IMR-90 (cell line): Measurements from ENCODE around the gene SDK1. TPM values are rescaled to one million over a fixed set of nuclear protein-coding genes. Genes with fewer than 3 reads are reported as not detected.

Source experiments
- ATAC-seq: fragments of 200-7000 bp; cut with Tn5 transposase; 2 replicates; pipeline ENCODE4 v1.9.1; 2020; ENCODE audit warnings: low read depth, mild to moderate bottlenecking, moderate library complexity
- BruUV-seq: library from RNA; stranded (reverse); fragments of 400-500 nt; replicated peaks from 2 replicates; lab custom pipeline; 2021; lab: Mats Ljungman, UMichigan
- CTCF ChIA-PET: fragments of 300-600 bp; formaldehyde crosslinking; extraction: SDS; loops from one replicate; lab custom pipeline; 2021; ENCODE audit warnings: antibody characterized with exemption; lab: Yijun Ruan, JAX
- POLR2A ChIA-PET: fragments of 300-600 bp; sonication (Branson Sonifier 250); formaldehyde crosslinking; loops from one replicate; lab custom pipeline; 2022; ENCODE audit warnings: antibody characterized with exemption; ENCODE audit not compliant: unreplicated experiment; lab: Charles Lee
- DNase-seq: peaks from one replicate; pipeline ENCODE4 v3.0.0; 2013
- H2AFZ ChIP-seq: replicated peaks from 2 replicates; pipeline ENCODE3; 2013; ENCODE audit warnings: low read length, mild to moderate bottlenecking; ENCODE audit not compliant: poor library complexity
- H2AK5ac ChIP-seq: 2 replicates; pipeline ENCODE4 v1.6.1; 2013; ENCODE audit warnings: low read depth, low read length, inconsistent platforms
- H2AK9ac ChIP-seq: replicated peaks from 2 replicates; pipeline ENCODE3; 2013; ENCODE audit warnings: mild to moderate bottlenecking, low read depth, low read length, moderate library complexity; ENCODE audit not compliant: poor library complexity
- H2BK120ac ChIP-seq: 2 replicates; pipeline ENCODE4 v1.6.1; 2013; ENCODE audit warnings: low read depth, low read length, inconsistent platforms
- H2BK15ac ChIP-seq: 3 replicates; pipeline ENCODE4 v1.6.1; 2013; ENCODE audit warnings: low read depth, low read length, inconsistent platforms
- H2BK20ac ChIP-seq: 2 replicates; pipeline ENCODE4 v1.6.1; 2013; ENCODE audit warnings: low read depth, mild to moderate bottlenecking, inconsistent platforms, low read length, moderate library complexity
- H2BK5ac ChIP-seq: 2 replicates; pipeline ENCODE4 v1.6.1; 2013; ENCODE audit warnings: mild to moderate bottlenecking, low read depth, low read length, inconsistent platforms; ENCODE audit not compliant: poor library complexity, severe bottlenecking
- H3K14ac ChIP-seq: replicated peaks from 2 replicates; pipeline ENCODE4 v1.6.1; 2013; ENCODE audit warnings: low read depth, low read length, inconsistent platforms
- H3K18ac ChIP-seq: 2 replicates; pipeline ENCODE4 v1.6.1; 2013; ENCODE audit warnings: low read depth, low read length, control low read depth
- H3K23ac ChIP-seq: 2 replicates; pipeline ENCODE4 v1.6.1; 2013; ENCODE audit warnings: low read depth, low read length, inconsistent platforms
- H3K27ac ChIP-seq: 2 replicates; pipeline ENCODE4 v1.5.1; 2013; ENCODE audit warnings: mild to moderate bottlenecking, control low read depth, low read length; ENCODE audit not compliant: insufficient read depth
- H3K27me3 ChIP-seq: 2 replicates; pipeline ENCODE4 v1.6.1; 2013; ENCODE audit warnings: low read length; ENCODE audit not compliant: control insufficient read depth, insufficient read depth
- H3K36me3 ChIP-seq: 2 replicates; pipeline ENCODE4 v1.6.1; 2013; ENCODE audit warnings: low read length, mixed read lengths; ENCODE audit not compliant: control insufficient read depth, insufficient read depth
- H3K4ac ChIP-seq: 2 replicates; pipeline ENCODE4 v1.6.1; 2013; ENCODE audit warnings: low read depth, low read length, inconsistent platforms
- H3K4me1 ChIP-seq: 2 replicates; pipeline ENCODE4 v1.6.1; 2013; ENCODE audit warnings: low read length, mixed read lengths; ENCODE audit not compliant: control insufficient read depth, insufficient read depth
- H3K4me2 ChIP-seq: 2 replicates; pipeline ENCODE4 v1.6.1; 2013; ENCODE audit warnings: low read depth, mild to moderate bottlenecking, control low read depth, low read length, moderate library complexity
- H3K4me3 ChIP-seq: 2 replicates; pipeline ENCODE4 v1.5.1; 2013; ENCODE audit warnings: low read depth, mild to moderate bottlenecking, control low read depth, low read length, moderate library complexity; ENCODE audit not compliant: insufficient read depth
- H3K56ac ChIP-seq: 2 replicates; pipeline ENCODE4 v1.6.1; 2013; ENCODE audit warnings: low read length, inconsistent platforms; ENCODE audit not compliant: insufficient read depth; ENCODE audit errors: extremely low read depth
- H3K79me1 ChIP-seq, 2 experiments: 2 replicates each; pipeline ENCODE4 v1.6.1; 2013; ENCODE audit warnings: low read length in 2 of 2, inconsistent platforms in 1 of 2, low read depth in 1 of 2
- H3K9ac ChIP-seq: 2 replicates; pipeline ENCODE4 v1.6.1; 2013; ENCODE audit warnings: low read depth, low read length, control low read depth
- H3K9me1 ChIP-seq: 2 replicates; pipeline ENCODE4 v1.6.1; 2013; ENCODE audit warnings: low read length, inconsistent platforms; ENCODE audit not compliant: insufficient read depth
- H3K9me3 ChIP-seq: 2 replicates; pipeline ENCODE4 v1.6.1; 2013; ENCODE audit warnings: low read length; ENCODE audit not compliant: control insufficient read depth, insufficient read depth
- H4K20me1 ChIP-seq: 2 replicates; pipeline ENCODE4 v1.6.1; 2013; ENCODE audit warnings: low read length, inconsistent platforms; ENCODE audit not compliant: insufficient read depth
- H4K5ac ChIP-seq: 2 replicates; pipeline ENCODE4 v1.6.1; 2013; ENCODE audit warnings: mild to moderate bottlenecking, low read depth, low read length, control low read depth
- H4K8ac ChIP-seq, 2 experiments: 2 replicates each; pipeline ENCODE4 v1.6.1; 2013; ENCODE audit warnings: low read depth in 2 of 2, low read length in 2 of 2, control low read depth in 1 of 2, inconsistent platforms in 1 of 2
- H4K91ac ChIP-seq: 2 replicates; pipeline ENCODE4 v1.6.1; 2013; ENCODE audit warnings: low read depth, low read length, inconsistent platforms; ENCODE audit not compliant: insufficient read depth
- BHLHE40 ChIP-seq: fragments of 150-350 bp; IDR thresholded peaks from 2 replicates; pipeline ENCODE4 v1.6.1; 2016; ENCODE audit warnings: mild to moderate bottlenecking, low read depth, low read length
- CEBPB ChIP-seq: IDR thresholded peaks from 2 replicates; pipeline ENCODE4 v1.6.1; 2012; ENCODE audit warnings: low read depth, low read length, improper control_type of control experiment
- CTCF ChIP-seq: conservative IDR thresholded peaks from 2 replicates; pipeline ENCODE4 v1.5.1; 2012; ENCODE audit warnings: mild to moderate bottlenecking, low read depth, low read length, improper control_type of control experiment
- ELK1 ChIP-seq: fragments of 150-350 bp; IDR thresholded peaks from 2 replicates; pipeline ENCODE4 v1.6.1; 2016; ENCODE audit warnings: low read depth, mild to moderate bottlenecking, low read length, moderate library complexity, borderline replicate concordance
- FOS ChIP-seq: fragments of 150-350 bp; IDR thresholded peaks from 2 replicates; pipeline ENCODE4 v1.6.1; 2016; ENCODE audit warnings: low read depth, low read length
- MAFK ChIP-seq: IDR thresholded peaks from 2 replicates; pipeline ENCODE4 v1.6.1; 2012; ENCODE audit warnings: low read depth, low read length, improper control_type of control experiment
- MAZ ChIP-seq: IDR thresholded peaks from 2 replicates; pipeline ENCODE4 v1.6.1; 2012; ENCODE audit warnings: low read depth, mild to moderate bottlenecking, low read length, improper control_type of control experiment, moderate library complexity, borderline replicate concordance
- MXI1 ChIP-seq: IDR thresholded peaks from 2 replicates; pipeline ENCODE4 v1.6.1; 2012; ENCODE audit warnings: low read depth, mild to moderate bottlenecking, low read length, moderate library complexity, borderline replicate concordance
- NFE2L2 ChIP-seq: fragments of 150-350 bp; IDR thresholded peaks from 2 replicates; pipeline ENCODE4 v1.6.1; 2016; ENCODE audit warnings: low read depth, mild to moderate bottlenecking, low read length
- POLR2A ChIP-seq: IDR thresholded peaks from 2 replicates; pipeline ENCODE4 v1.6.1; 2012; ENCODE audit warnings: mild to moderate bottlenecking, low read depth, low read length
- RAD21 ChIP-seq: IDR thresholded peaks from 2 replicates; pipeline ENCODE4 v1.6.1; 2012; ENCODE audit warnings: low read length, improper control_type of control experiment
- RCOR1 ChIP-seq: IDR thresholded peaks from 2 replicates; pipeline ENCODE4 v1.6.1; 2012; ENCODE audit warnings: mild to moderate bottlenecking, low read length, improper control_type of control experiment; ENCODE audit not compliant: insufficient replicate concordance
- RFX5 ChIP-seq: IDR thresholded peaks from 2 replicates; pipeline ENCODE4 v1.8.0; 2012; ENCODE audit warnings: low read depth, mild to moderate bottlenecking, low read length, moderate library complexity
- SMC3 ChIP-seq: fragments of 150-350 bp; IDR thresholded peaks from 2 replicates; pipeline ENCODE4 v1.6.1; 2016; ENCODE audit warnings: low read depth, mild to moderate bottlenecking, antibody characterized with exemption, low read length, moderate library complexity
- USF2 ChIP-seq: fragments of 150-350 bp; IDR thresholded peaks from 2 replicates; pipeline ENCODE4 v1.6.1; 2017; ENCODE audit warnings: mild to moderate bottlenecking, antibody characterized with exemption, low read length, low read depth
- WGBS, 2 experiments: methylation state at CpG; one replicate each; pipeline versions ENCODE4 v1.1.5 to v1.1.7; 2013; ENCODE audit warnings: missing lambda C conversion rate in 2 of 2; ENCODE audit not compliant: insufficient read length in 1 of 2; ENCODE audit errors: extremely low coverage in 2 of 2; 5-methylcytosine and 5-hydroxymethylcytosine counted together
- dilution Hi-C: fragments of 300-500 bp; cut with HindIII; formaldehyde crosslinking; loops from one replicate; pipeline ENCODE4 v1.14.3; 2018; ENCODE audit warnings: low sequenced_read_pairs; ENCODE audit not compliant: unreplicated experiment
- in situ Hi-C: fragments of 300-500 bp; cut with MboI; formaldehyde crosslinking; loops from 3 replicates; pipeline ENCODE4 v1.14.3; 2019; ENCODE audit warnings: low sequenced_read_pairs, inconsistent platforms, mixed read lengths
- intact Hi-C: fragments of 100-400 bp; cut with micrococcal nuclease; formaldehyde crosslinking; loops from 2 replicates; pipeline ENCODE4 v1.10.0; 2022
- polyA plus RNA-seq, 3 experiments: library from polyadenylated mRNA; depleted of rRNA; stranded (reverse); fragments of >200 nt; gene quantifications; 2 replicates each; pipeline ENCODE4 v1.2.3, GENCODE V29; 2012; ENCODE audit warnings: low replicate concordance in 1 of 3
- total RNA-seq: library from RNA; depleted of rRNA; stranded (reverse); fragments of >200 nt; gene quantifications from 2 replicates; pipeline ENCODE4 v1.2.3, GENCODE V29; 2012

SDK1 gene
- total and polyA plus RNA-seq, 2 of the 4 experiments (the other 2 are of a cell fraction) = 1.5 to 1.6 TPM

GRCh38 chr7:3914051-3914775, 613.2 kb downstream of the SDK1 start:
- ATAC-seq (no peak), DNase-seq (no peak)
- Histone ChIP-seq H2BK5ac (no peak overlapping the region), H3K4me1 (peaks cover 3% of the 10 kb centered on the region; the same call in 1 of the 2 replicates), H3K56ac (no peak overlapping the region), H3K4me3 (no peak overlapping the region), H2BK15ac (no peak overlapping the region), H2BK120ac (no peak overlapping the region), H2AFZ (no peak overlapping the region), H3K79me1 (no peaks in the 10 kb centered on the region), H3K9me3 (peaks cover 7% of the 10 kb centered on the region), H2AK5ac (no peak overlapping the region), H3K27ac (no peak overlapping the region), H3K4me2 (no peak overlapping the region), H4K20me1 (no peaks in the 10 kb centered on the region), H3K27me3 (no peaks in the 10 kb centered on the region), H2AK9ac (no peak overlapping the region), H3K14ac (no peak overlapping the region), H4K8ac (no peak overlapping the region), H3K9me1 (no peaks in the 10 kb centered on the region), H2BK20ac (no peak overlapping the region), H3K4ac (no peak overlapping the region), H4K5ac (no peak overlapping the region), H3K9ac (no peak overlapping the region), H3K18ac (no peak overlapping the region), H3K36me3 (no peaks in the 10 kb centered on the region), H4K91ac (no peak overlapping the region), H3K23ac (no peak overlapping the region)
- no peak for TF ChIP-seq NFE2L2
- TF ChIP-seq POLR2A = no peak
- TF ChIP-seq CEBPB = no peak
- no peak for TF ChIP-seq FOS
- TF ChIP-seq ELK1 = no peak
- TF ChIP-seq RFX5 = no peak
- TF ChIP-seq MAZ = no peak
- no peak for TF ChIP-seq RAD21
- TF ChIP-seq MAFK = no peak
- TF ChIP-seq USF2 = no peak
- TF ChIP-seq MXI1 = no peak
- no peak for TF ChIP-seq CTCF
- no peak for TF ChIP-seq RCOR1
- no peak for TF ChIP-seq SMC3
- TF ChIP-seq BHLHE40 = no peak
- CTCF ChIA-PET = no interaction called here
- POLR2A ChIA-PET = no interaction called here
- WGBS, 2 experiments = 20% methylated on average over 1 of the region's 8 CpGs; no CpG with 5 or more reads in 1 of the 2 experiments
- no TSS peak for BruUV-seq
- dilution Hi-C loops = no loop called here
- intact Hi-C loops = no loop called here
- in situ Hi-C loops = no loop called here
